NCI-H128 (cell line): ENCODE measurements around the gene HBZ.
"Not testable (repeated sequence)": the region's sequence is repeated elsewhere in the genome, so short reads cannot be mapped to it uniquely, and the experiment has no call there.

Source experiments
- DNase-seq: peaks from one replicate; lab custom pipeline; 2025; ENCODE audit not compliant: unreplicated experiment; lab: John Stamatoyannopoulos, UW

The HBZ gene

GRCh38 chr16:177981-178667 is 25.7 kb downstream of the HBZ start:
- DNase-seq, result no peak

- DNase-seq, result no peak
Measured at GRCh38 chr16:178668-179015, 26.2 kb downstream of the HBZ start.

GRCh38 chr16:179211-180092 is 27.0 kb downstream of the HBZ start:
- DNase-seq, result no peak

- DNase-seq, result no peak
Measured at GRCh38 chr16:180101-180675, 27.7 kb downstream of the HBZ start, which contains the start of gene HBQ1. TSS of gene HBQ1 (plus strand) at chr16:180459. CDS start at chr16:180487, 28 bp downstream.

GRCh38 chr16:180681-181564 is 28.5 kb downstream of the HBZ start:
- DNase-seq, result peak; percentile 39

- DNase-seq, result no peak
Measured at GRCh38 chr16:181565-182021, 29.1 kb downstream of the HBZ start.

- no peak for DNase-seq
Measured at GRCh38 chr16:183005-183404, 30.6 kb downstream of the HBZ start.

- DNase-seq, result no peak
Measured at GRCh38 chr16:185213-185612, 32.8 kb downstream of the HBZ start.

- no peak for DNase-seq
Measured at GRCh38 chr16:185691-186090, 33.2 kb downstream of the HBZ start.

GRCh38 chr16:187330-187729 is 34.9 kb downstream of the HBZ start:
- no peak for DNase-seq

GRCh38 chr16:188674-189073 is 36.2 kb downstream of the HBZ start:
- no peak for DNase-seq

GRCh38 chr16:189604-190186 is 37.3 kb downstream of the HBZ start:
- no peak for DNase-seq

- no peak for DNase-seq
Measured at GRCh38 chr16:191831-192230, 39.4 kb downstream of the HBZ start.

GRCh38 chr16:192686-193085 is 40.2 kb downstream of the HBZ start:
- no peak for DNase-seq

- no peak for DNase-seq
Measured at GRCh38 chr16:193441-193840, 41.0 kb downstream of the HBZ start.

- no peak for DNase-seq
Measured at GRCh38 chr16:194516-194915, 42.1 kb downstream of the HBZ start.

GRCh38 chr16:200388-200787 is 47.9 kb downstream of the HBZ start:
- no peak for DNase-seq

GRCh38 chr16:203246-203645 is 50.8 kb downstream of the HBZ start:
- DNase-seq, result no peak

GRCh38 chr16:204046-204445 is 51.6 kb downstream of the HBZ start:
- not testable (repeated sequence) for DNase-seq
